NT2/D1 (cell line): ENCODE measurements around the gene MYBPC3.

Experiments used
- SUZ12 ChIP-seq: IDR thresholded peaks from 2 replicates; pipeline ENCODE4 v1.6.1; 2011; ENCODE audit not compliant: insufficient read length, insufficient read depth; ENCODE audit errors: extremely low read depth
- YY1 ChIP-seq: IDR thresholded peaks from 2 replicates; pipeline ENCODE4 v1.6.1; 2011; ENCODE audit not compliant: insufficient read length, insufficient read depth
- ZNF274 ChIP-seq: IDR thresholded peaks from 2 replicates; pipeline ENCODE4 v1.6.1; 2011; ENCODE audit warnings: mild to moderate bottlenecking, low read depth, low read length

DNA sequence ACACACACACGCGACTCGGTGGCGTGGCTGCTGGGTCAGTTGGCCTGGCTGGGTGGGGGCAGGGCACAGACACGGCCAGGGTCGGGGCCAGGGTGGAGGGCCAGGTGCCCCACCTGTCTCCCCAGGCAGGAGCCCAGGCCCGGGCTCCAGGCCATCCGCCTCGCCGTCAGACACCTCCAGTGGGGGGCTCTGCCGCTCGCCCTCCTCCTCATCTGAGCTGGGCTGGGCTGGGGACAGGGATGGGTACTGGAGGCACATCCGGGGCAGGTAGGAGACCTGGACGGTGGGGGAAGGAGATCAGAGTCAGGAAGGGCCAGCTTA is 6.2 kb upstream of the MYBPC3 start:
- TF ChIP-seq ZNF274 (no peak), YY1 (no peak), SUZ12 (no peak)
